Pancreas (tissue), 10 donors: ENCODE measurements around the gene HIRA. TPM values are rescaled to one million over a fixed set of nuclear protein-coding genes. Genes with fewer than 3 reads are reported as not detected.

Experiments
- ATAC-seq, 4 donors: fragments of 200-7000 bp; cut with Tn5 transposase; one replicate each; pipeline versions ENCODE4 v1.8.0 to v1.9.1; 2020; ENCODE audit warnings: mild to moderate bottlenecking in 4 of 4, moderate library complexity in 4 of 4
- DNase-seq, 6 donors: peaks; one replicate each; pipeline ENCODE4 v3.0.0-alpha.2; 2020
- FAIRE-seq: peaks from 2 replicates; lab custom pipeline; 2012; peaks lifted over from hg19 to GRCh38; lab: Jason Lieb, UNC
- H3K27ac ChIP-seq, 4 donors: fragments of 200-600 bp; sonication (generic); 1 replicate in 3 of 4; 2 replicates in 1 of 4; pipeline versions ENCODE4 v1.5.0 to v1.8.0; 2020
- H3K27me3 ChIP-seq, 4 donors: fragments of 200-600 bp; one replicate each; pipeline ENCODE4 v1.8.0; 2021
- H3K36me3 ChIP-seq, 3 donors: fragments of 200-600 bp; sonication (generic) in 1 of 3; one replicate each; pipeline versions ENCODE4 v1.5.0 to v1.8.0; 2020 to 2021
- H3K4me1 ChIP-seq, 3 donors: fragments of 200-600 bp; one replicate each; pipeline ENCODE4 v1.8.0; 2021
- H3K4me3 ChIP-seq, 4 donors: fragments of 200-600 bp; sonication (generic) in 2 of 4; one replicate each; pipeline versions ENCODE4 v1.5.0 to v1.8.0; 2020 to 2021
- H3K9me3 ChIP-seq, 4 donors: fragments of 200-600 bp; one replicate each; pipeline ENCODE4 v1.8.0; 2021
- CTCF ChIP-seq, 4 donors: fragments of 200-600 bp; sonication (generic) in 3 of 4; IDR thresholded peaks; one replicate each; pipeline versions ENCODE4 v1.5.0 to v1.8.0; 2021; ENCODE audit warnings: antibody characterized with exemption in 4 of 4
- WGBS, 2 donors: extraction: QIAGEN DNeasy Blood & Tissue Kit; methylation state at CpG; one replicate each; pipeline ENCODE4 v1.1.7; 2013; 5-methylcytosine and 5-hydroxymethylcytosine counted together
- intact Hi-C, 3 donors: fragments of 100-400 bp; cut with DNase I; formaldehyde crosslinking; loops; one replicate each; pipeline versions ENCODE4 v1.11.1 to v1.14.2; 2022
- polyA plus RNA-seq, 2 donors: library from polyadenylated mRNA; stranded (reverse); fragments of 200-250 nt; gene quantifications; one replicate each; pipeline ENCODE4 v1.2.3, GENCODE V29; 2013
- total RNA-seq, 6 donors: library from RNA; stranded (reverse); fragmentation: NEBNext Ultra II Directional in 4 of 6; extraction: Animal tissue kit (Norgen Biotek cat#: 25700) in 4 of 6; gene quantifications; one replicate each; pipeline versions ENCODE4 v1.2.1 to v1.2.4, GENCODE V29; 2021 to 2023
- donor health status: healthy with polysubstance abuse.
- donor health status: DM: no; HTN: no; CAD: no; lungs with moderate emphysema.
- donor health status: DM: no; HTN: no; CAD: no.
- donor health status: control.
- donor health status: control.
- donor health status: Bipolar disorder and iron deficiency.
- donor health status: DM: yes; HTN: yes; CAD: no.
- donor health status: DM: no; HTN: no; CAD: no.
- donor health status: DM: no; HTN: no; CAD: no.
- donor health status: DM: yes; HTN: yes; CAD: no.

HIRA gene
- total and polyA plus RNA-seq, 8 donors, result 6.1 to 14.6 (median 9.5) TPM

- intact Hi-C loops, result loop anchor here in 1 of 3 donors (10.0 kb wide), 1 partner anchor 331 kb away; no protein-coding TSS in a partner anchor
- H3K9me3 ChIP-seq, result no peaks in the 10 kb centered on the region
- H3K4me1 ChIP-seq, result no peaks in the 10 kb centered on the region
- no peak for FAIRE-seq
- H3K4me3 ChIP-seq, result no peak overlapping the region
- no peak for DNase-seq
- H3K27ac ChIP-seq, result no peak overlapping the region
- H3K36me3 ChIP-seq, result no peaks in the 10 kb centered on the region
- no peaks in the 10 kb centered on the region for H3K27me3 ChIP-seq
- no peak for ATAC-seq
- TF ChIP-seq CTCF (IDR thresholded peaks at IDR 0.05), result no peak
- WGBS, 2 donors, result 61 to 72% methylated on average over 1 of the region's 1 CpG
Measured at GRCh38 chr22:19303785-19304184, 127.7 kb downstream of the HIRA start.

GRCh38 chr22:19295733-19296132 is 135.8 kb downstream of the HIRA start:
- no peaks in the 10 kb centered on the region for H3K36me3 ChIP-seq
- no peaks in the 10 kb centered on the region for H3K9me3 ChIP-seq
- TF ChIP-seq CTCF (IDR thresholded peaks at IDR 0.05), result no peak
- DNase-seq (no peak), FAIRE-seq (no peak), ATAC-seq (no peak)
- H3K4me1 ChIP-seq, result peaks cover 0 to 10% (median 0%) of the 10 kb centered on the region in 3 donors
- H3K27me3 ChIP-seq, result no peaks in the 10 kb centered on the region
- intact Hi-C loops, result no loop called here
- no peak overlapping the region for H3K27ac ChIP-seq
- H3K4me3 ChIP-seq, result no peak overlapping the region

- H3K4me1 ChIP-seq, result peaks cover 0 to 13% (median 0%) of the 10 kb centered on the region in 3 donors
- no peaks in the 10 kb centered on the region for H3K9me3 ChIP-seq
- peak; percentile 11 to 37 (median 28) for ATAC-seq
- no peak for TF ChIP-seq CTCF (IDR thresholded peaks at IDR 0.05)
- H3K36me3 ChIP-seq, result no peaks in the 10 kb centered on the region
- no peaks in the 10 kb centered on the region for H3K27me3 ChIP-seq
- peak in 4 of 6 donors; percentile 19 to 48 (median 33) for DNase-seq
- peak overlapping the region in 3 of 4 donors; percentile 39 to 66 (median 57) for H3K27ac ChIP-seq
- intact Hi-C loops, result no loop called here
- no peak for FAIRE-seq
- 30 to 46% methylated on average over 23 of the region's 23 CpGs for WGBS, 2 donors
- peak overlapping the region; percentile 40 to 83 (median 59) for H3K4me3 ChIP-seq
Measured at GRCh38 chr22:19292458-19293230, 138.9 kb downstream of the HIRA start.

GRCh38 chr22:19291580-19292457 is 139.7 kb downstream of the HIRA start, which contains the start of gene CLTCL1:
Gene CLTCL1, minus strand, starts transcription at chr22:19291719. Its CDS starts 78 bp downstream, at chr22:19291641.
- Histone ChIP-seq H3K27ac (peak within 1 kb of the TSS in 3 of 4 donors; percentile 39 to 66 (median 57)), H3K4me3 (peak within 1 kb of the TSS; percentile 60 to 95 (median 80)), H3K36me3 (no peaks in the 10 kb centered on the region), H3K27me3 (no peaks in the 10 kb centered on the region), H3K9me3 (no peaks in the 10 kb centered on the region), H3K4me1 (peaks cover 0 to 13% (median 0%) of the 10 kb centered on the region in 3 donors)
- intact Hi-C loops, result no loop called here
- WGBS, 2 donors, result 1 to 3% methylated on average over 39 to 63 of the region's 74 CpGs
- ATAC-seq (peak; percentile 83 to 92 (median 90)), FAIRE-seq (no peak), DNase-seq (peak; percentile 72 to 93 (median 84))
- TF ChIP-seq CTCF (IDR thresholded peaks at IDR 0.05), result no peak
